Esophagus (tissue), 2 donors: ENCODE results near the gene SLC22A7. TPM values are rescaled to one million over a fixed set of nuclear protein-coding genes. Genes with fewer than 3 reads are reported as not detected.

Experiments used
- H3K27ac ChIP-seq, 2 donors: one replicate each; pipeline ENCODE4 v1.5.1; 2013; ENCODE audit warnings: low read depth in 2 of 2, mild to moderate bottlenecking in 2 of 2, inconsistent platforms in 1 of 2, low read length in 1 of 2, moderate library complexity in 1 of 2
- H3K27me3 ChIP-seq, 2 donors: one replicate each; pipeline ENCODE4 v1.6.1; 2013; ENCODE audit warnings: low read length in 2 of 2, control low read depth in 1 of 2, mild to moderate bottlenecking in 1 of 2; ENCODE audit not compliant: insufficient read depth in 2 of 2, control insufficient read depth in 1 of 2
- H3K36me3 ChIP-seq, 2 donors: one replicate each; pipeline ENCODE4 v1.6.1; 2013; ENCODE audit warnings: low read length in 1 of 2; ENCODE audit not compliant: control insufficient read depth in 2 of 2, insufficient read depth in 2 of 2
- H3K4me1 ChIP-seq, 2 donors: one replicate each; pipeline ENCODE4 v1.6.1; 2013; ENCODE audit warnings: low read length in 1 of 2; ENCODE audit not compliant: control insufficient read depth in 2 of 2, insufficient read depth in 2 of 2
- H3K4me3 ChIP-seq, 2 donors: one replicate each; pipeline ENCODE4 v1.5.1; 2013; ENCODE audit warnings: low read length in 2 of 2, mild to moderate bottlenecking in 2 of 2, low read depth in 1 of 2, moderate library complexity in 1 of 2
- H3K9me3 ChIP-seq, 2 donors: one replicate each; pipeline ENCODE4 v1.6.1; 2013; ENCODE audit warnings: mild to moderate bottlenecking in 2 of 2, low read depth in 1 of 2, low read length in 1 of 2, moderate library complexity in 1 of 2; ENCODE audit not compliant: control insufficient read depth in 2 of 2, insufficient read depth in 1 of 2
- WGBS, 2 donors: extraction: QIAGEN DNeasy Blood & Tissue Kit; methylation state at CpG; one replicate each; pipeline ENCODE4 v1.1.7; 2013; 5-methylcytosine and 5-hydroxymethylcytosine counted together
- polyA plus RNA-seq, 2 donors: library from polyadenylated mRNA; stranded (reverse); fragments of 200-250 nt; gene quantifications; one replicate each; pipeline ENCODE4 v1.2.3, GENCODE V29; 2013
- donor health status: healthy with polysubstance abuse.
- donor health status: Bipolar disorder and iron deficiency.

The SLC22A7 gene
- polyA plus RNA-seq, 2 donors, result not detected

DNA sequence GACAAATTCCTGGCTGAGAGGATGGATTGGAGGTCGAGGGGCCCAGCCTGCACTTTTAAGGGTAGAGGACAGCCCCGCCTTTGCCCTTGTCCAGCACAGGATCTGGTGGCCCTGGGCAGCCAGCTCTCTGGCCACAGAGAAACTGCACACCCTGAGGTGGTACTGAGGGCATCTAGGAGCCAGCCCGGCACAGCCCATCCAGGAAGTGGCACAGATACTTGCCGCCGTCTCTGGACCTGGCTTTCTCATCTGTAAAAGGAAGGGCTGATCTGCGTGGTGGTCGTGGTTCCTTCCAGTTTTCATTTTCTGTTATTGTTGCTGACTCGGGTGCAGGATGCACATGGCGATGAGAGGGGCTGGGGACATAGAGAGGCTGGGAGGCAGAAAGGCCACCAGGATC is 16.0 kb upstream of the SLC22A7 start:
- H3K4me3 ChIP-seq, result no peak overlapping the region
- no peaks in the 10 kb centered on the region for H3K27me3 ChIP-seq
- H3K27ac ChIP-seq, result no peak overlapping the region
- no peaks in the 10 kb centered on the region for H3K9me3 ChIP-seq
- 66 to 69% methylated on average over 9 of the region's 9 CpGs for WGBS, 2 donors
- no peaks in the 10 kb centered on the region for H3K36me3 ChIP-seq
- H3K4me1 ChIP-seq, result peaks cover 0 to 3% of the 10 kb centered on the region in 2 donors

GRCh38 chr6:43282636-43283513 is 15.2 kb upstream of the SLC22A7 start:
- Histone ChIP-seq H3K4me1 (peaks cover 0 to 3% of the 10 kb centered on the region in 2 donors), H3K27ac (no peak overlapping the region), H3K4me3 (no peak overlapping the region), H3K27me3 (no peaks in the 10 kb centered on the region), H3K9me3 (no peaks in the 10 kb centered on the region), H3K36me3 (no peaks in the 10 kb centered on the region)
- WGBS, 2 donors, result 79 to 81% methylated on average over 29 to 32 of the region's 32 CpGs

DNA sequence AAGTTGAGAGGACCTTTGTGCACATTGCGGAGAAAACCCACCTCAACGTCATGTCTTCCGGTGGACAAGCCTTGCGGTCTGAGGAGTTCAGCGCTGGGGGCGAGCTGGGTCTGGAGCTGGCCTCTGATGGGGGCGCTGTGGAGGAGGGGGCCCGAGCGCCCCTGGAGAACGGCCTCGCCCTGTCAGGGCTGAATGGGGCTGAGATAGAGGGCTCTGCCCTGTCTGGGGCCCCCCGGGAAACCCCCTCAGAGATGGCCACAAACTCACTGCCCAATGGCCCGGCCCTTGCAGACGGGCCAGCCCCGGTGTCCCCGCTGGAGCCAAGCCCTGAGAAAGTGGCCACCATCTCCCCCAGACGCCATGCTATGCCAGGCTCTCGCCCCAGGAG is 14.6 kb upstream of the SLC22A7 start:
- no peaks in the 10 kb centered on the region for H3K9me3 ChIP-seq
- H3K36me3 ChIP-seq, result no peaks in the 10 kb centered on the region
- no peak overlapping the region for H3K27ac ChIP-seq
- 77 to 86% methylated on average over 18 of the region's 18 CpGs for WGBS, 2 donors
- H3K4me1 ChIP-seq, result peaks cover 0 to 3% of the 10 kb centered on the region in 2 donors
- no peak overlapping the region for H3K4me3 ChIP-seq
- H3K27me3 ChIP-seq, result no peaks in the 10 kb centered on the region

DNA sequence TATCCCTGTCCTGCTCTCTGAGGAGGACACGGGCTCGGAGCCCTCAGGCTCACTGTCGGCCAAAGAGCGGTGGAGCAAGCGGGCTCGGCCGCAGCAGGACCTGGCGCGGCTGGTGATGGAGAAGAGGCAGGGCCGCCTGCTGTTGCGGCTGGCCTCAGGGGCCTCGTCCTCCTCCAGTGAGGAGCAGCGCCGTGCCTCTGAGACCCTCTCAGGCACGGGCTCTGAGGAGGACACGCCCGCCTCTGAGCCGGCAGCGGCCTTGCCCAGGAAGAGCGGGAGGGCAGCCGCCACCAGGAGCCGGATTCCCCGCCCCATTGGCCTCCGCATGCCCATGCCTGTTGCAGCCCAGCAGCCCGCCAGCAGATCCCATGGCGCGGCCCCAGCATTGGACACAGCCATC is 14.2 kb upstream of the SLC22A7 start:
- no peaks in the 10 kb centered on the region for H3K27me3 ChIP-seq
- H3K9me3 ChIP-seq, result no peaks in the 10 kb centered on the region
- H3K4me3 ChIP-seq, result peak overlapping the region in 1 of 2 donors; percentile 1
- H3K4me1 ChIP-seq, result peaks cover 0 to 3% of the 10 kb centered on the region in 2 donors
- 51 to 67% methylated on average over 21 to 27 of the region's 27 CpGs for whole genome bisulfite sequencing, 2 donors
- H3K27ac ChIP-seq, result no peak overlapping the region
- H3K36me3 ChIP-seq, result no peaks in the 10 kb centered on the region

- Histone ChIP-seq H3K27me3 (no peaks in the 10 kb centered on the region), H3K4me3 (peak overlapping the region in 1 of 2 donors; percentile 28), H3K36me3 (no peaks in the 10 kb centered on the region), H3K27ac (no peak overlapping the region), H3K4me1 (peaks cover 0 to 3% of the 10 kb centered on the region in 2 donors), H3K9me3 (no peaks in the 10 kb centered on the region)
- WGBS, 2 donors, result 6 to 9% methylated on average over 59 to 83 of the region's 83 CpGs
These were observed 12.9 kb upstream of the SLC22A7 start for GRCh38 chr6:43284991-43285781.

- no peaks in the 10 kb centered on the region for H3K27me3 ChIP-seq
- WGBS, 2 donors, result 82 to 83% methylated on average over 5 of the region's 5 CpGs
- H3K9me3 ChIP-seq, result no peaks in the 10 kb centered on the region
- no peaks in the 10 kb centered on the region for H3K36me3 ChIP-seq
- no peak overlapping the region for H3K4me3 ChIP-seq
- H3K27ac ChIP-seq, result no peak overlapping the region
- peaks cover 0 to 3% of the 10 kb centered on the region in 2 donors for H3K4me1 ChIP-seq
These were observed 12.2 kb upstream of the SLC22A7 start for GRCh38 chr6:43285832-43286231.

GRCh38 chr6:43286456-43286979 is 11.5 kb upstream of the SLC22A7 start:
- Histone ChIP-seq H3K4me1 (peaks cover 0 to 3% of the 10 kb centered on the region in 2 donors), H3K9me3 (no peaks in the 10 kb centered on the region), H3K27ac (no peak overlapping the region), H3K36me3 (no peaks in the 10 kb centered on the region), H3K27me3 (no peaks in the 10 kb centered on the region), H3K4me3 (no peak overlapping the region)
- 90 to 93% methylated on average over 6 of the region's 6 CpGs for WGBS, 2 donors

GRCh38 chr6:43286980-43287716 is 10.9 kb upstream of the SLC22A7 start:
- Histone ChIP-seq H3K27ac (no peak overlapping the region), H3K27me3 (no peaks in the 10 kb centered on the region), H3K9me3 (no peaks in the 10 kb centered on the region), H3K36me3 (no peaks in the 10 kb centered on the region), H3K4me1 (peaks cover 0 to 3% of the 10 kb centered on the region in 2 donors), H3K4me3 (no peak overlapping the region)
- WGBS, 2 donors, result 71 to 72% methylated on average over 10 of the region's 10 CpGs
